Adipocyte (in vitro differentiated cells): ENCODE data around the gene ARHGAP26.
A peak's percentile ranks its signal among the peaks of the same experiment; 100 is the strongest.

ENCODE experiments used
- DNase-seq: peaks from one replicate; pipeline ENCODE4 v3.0.0-alpha.2; 2015; ENCODE audit warnings: low read depth
- H3K27me3 ChIP-seq: replicated peaks from 2 replicates; pipeline ENCODE4 v1.7.0; 2013; ENCODE audit warnings: mild to moderate bottlenecking, low read length, moderate library complexity; ENCODE audit not compliant: control insufficient read depth, insufficient read depth
- H3K36me3 ChIP-seq: 2 replicates; pipeline ENCODE4 v1.7.0; 2013; ENCODE audit warnings: low read length, mild to moderate bottlenecking, moderate library complexity; ENCODE audit not compliant: control insufficient read depth, insufficient read depth, severe bottlenecking
- H3K4me1 ChIP-seq: 2 replicates; pipeline ENCODE4 v1.7.0; 2013; ENCODE audit warnings: mild to moderate bottlenecking, low read length, moderate library complexity; ENCODE audit not compliant: control insufficient read depth, insufficient read depth
- H3K4me3 ChIP-seq: 2 replicates; pipeline ENCODE4 v1.7.0; 2013; ENCODE audit warnings: mild to moderate bottlenecking, low read length, moderate library complexity
- H3K9ac ChIP-seq: 2 replicates; pipeline ENCODE4 v1.7.0; 2013; ENCODE audit warnings: mild to moderate bottlenecking, low read length, moderate library complexity
- H3K9me3 ChIP-seq: 2 replicates; pipeline ENCODE4 v1.7.0; 2013; ENCODE audit warnings: mild to moderate bottlenecking, low read length, moderate library complexity; ENCODE audit not compliant: control insufficient read depth

Gene ARHGAP26

DNA sequence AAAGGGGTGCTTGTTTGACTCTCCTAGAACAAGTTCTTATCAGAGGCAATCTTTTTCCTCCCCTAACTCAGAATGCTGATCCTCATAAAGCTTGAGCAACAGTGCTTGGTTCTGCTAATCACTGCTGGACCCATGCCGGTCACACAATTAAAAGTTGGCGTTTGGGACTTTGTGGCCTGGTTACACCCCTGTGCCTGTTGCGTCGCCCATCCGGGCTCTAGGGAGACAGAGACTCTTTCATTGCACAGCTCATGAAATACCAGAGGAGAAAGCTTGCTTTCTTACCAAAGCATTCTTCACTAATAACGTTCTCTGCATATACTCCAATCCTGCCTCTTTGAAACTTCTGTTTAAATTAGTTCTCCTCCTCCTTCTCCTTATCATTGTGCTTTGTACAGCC, 332.2 kb downstream of the ARHGAP26 start:
- Histone ChIP-seq H3K4me1 (peaks cover 18% of the 10 kb centered on the region), H3K9me3 (no peaks in the 10 kb centered on the region), H3K4me3 (peak overlapping the region; percentile 47), H3K27me3 (no peaks in the 10 kb centered on the region), H3K9ac (peak overlapping the region; percentile 69), H3K36me3 (no peaks in the 10 kb centered on the region)
- DNase-seq, result no peak

DNA sequence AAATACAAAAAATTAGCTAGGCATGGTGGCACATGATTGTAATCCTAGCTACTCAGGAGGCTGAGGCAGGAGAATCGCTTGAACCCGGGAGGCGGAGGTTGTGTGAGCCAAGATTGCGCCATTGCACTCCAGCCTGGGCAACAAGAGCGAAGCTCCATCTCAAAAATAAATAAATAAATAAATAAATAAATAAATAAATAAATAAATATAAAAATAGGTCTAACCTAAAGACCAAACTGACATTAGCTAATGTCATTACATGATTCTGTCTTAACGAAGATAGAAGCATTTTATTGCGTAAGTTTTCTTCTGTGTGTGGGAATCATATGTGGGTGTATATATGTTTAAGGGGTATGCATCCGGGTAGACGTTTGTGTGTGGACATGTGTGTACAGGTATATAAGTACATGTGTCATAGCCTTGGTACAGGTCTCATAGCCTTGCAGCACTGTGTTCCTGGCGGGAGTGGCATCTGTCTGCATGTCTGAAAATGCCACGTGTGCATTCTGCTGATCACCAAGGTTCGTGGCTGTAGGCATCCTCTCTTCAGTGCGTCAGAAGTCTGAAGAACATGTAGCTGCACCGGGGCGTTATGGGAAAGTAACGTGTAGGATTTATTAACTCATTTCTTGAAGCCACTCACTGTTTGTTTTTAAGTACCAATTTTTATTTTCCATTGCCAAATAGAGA, 335.2 kb downstream of the ARHGAP26 start:
- Histone ChIP-seq H3K9me3 (no peaks in the 10 kb centered on the region), H3K4me1 (peaks cover 18% of the 10 kb centered on the region), H3K9ac (no peak overlapping the region), H3K4me3 (no peak overlapping the region), H3K27me3 (no peaks in the 10 kb centered on the region), H3K36me3 (no peaks in the 10 kb centered on the region)
- DNase-seq, result no peak

DNA sequence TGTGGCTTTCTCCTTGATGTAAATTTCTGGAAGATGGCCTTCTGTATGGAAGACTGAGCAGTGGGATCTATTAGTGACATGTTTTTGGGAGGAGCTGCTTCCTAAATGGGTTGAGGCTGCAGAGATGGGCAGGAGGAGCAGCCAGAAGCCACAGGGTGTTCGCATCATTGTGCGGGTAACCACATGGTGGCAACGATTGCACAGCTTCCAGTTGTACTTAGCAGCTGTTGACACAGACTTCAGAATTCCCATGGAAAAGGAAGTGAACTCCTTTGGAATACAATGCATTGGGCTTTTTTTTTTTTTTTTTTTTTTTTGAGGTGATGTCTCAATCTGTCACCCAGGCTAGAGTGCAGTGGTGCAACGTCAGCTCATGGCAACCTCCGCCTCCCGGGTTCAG, 336.0 kb downstream of the ARHGAP26 start:
- Histone ChIP-seq H3K27me3 (no peaks in the 10 kb centered on the region), H3K36me3 (no peaks in the 10 kb centered on the region), H3K9me3 (no peaks in the 10 kb centered on the region), H3K4me3 (no peak overlapping the region), H3K9ac (no peak overlapping the region), H3K4me1 (peaks cover 21% of the 10 kb centered on the region)
- peak; percentile 39 for DNase-seq

DNA sequence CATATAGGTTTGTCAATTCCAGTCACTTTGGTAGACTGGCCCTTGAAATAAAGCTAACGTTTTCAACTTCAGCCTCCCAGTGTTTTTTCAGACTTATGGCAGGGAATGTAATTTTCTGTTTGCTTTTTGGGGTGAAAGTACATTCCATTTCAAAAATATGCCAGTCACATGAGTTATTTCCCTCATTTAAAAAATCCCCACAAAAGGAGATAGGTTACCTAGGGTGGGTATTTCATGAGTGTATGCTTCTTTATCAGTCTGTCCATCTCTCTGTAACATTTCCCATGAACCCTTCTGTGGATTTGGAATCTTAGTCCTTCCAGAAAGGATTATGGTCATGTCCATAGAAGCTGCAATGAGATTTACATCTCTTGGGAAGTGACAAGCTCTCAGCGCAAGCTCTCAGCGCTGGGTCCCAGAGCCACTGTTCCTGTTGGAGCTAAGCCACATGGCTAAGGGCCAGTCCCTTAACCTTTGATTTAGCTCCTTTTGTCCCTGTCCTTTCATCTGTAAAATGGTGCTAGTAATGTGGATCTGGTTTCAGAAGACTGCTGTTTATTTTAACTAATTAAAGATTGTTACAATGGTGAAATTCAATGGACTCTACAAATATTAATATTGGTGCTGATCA, 338.4 kb downstream of the ARHGAP26 start:
- no peak overlapping the region for H3K4me3 ChIP-seq
- peaks cover 3% of the 10 kb centered on the region for H3K4me1 ChIP-seq
- no peaks in the 10 kb centered on the region for H3K9me3 ChIP-seq
- no peaks in the 10 kb centered on the region for H3K27me3 ChIP-seq
- H3K36me3 ChIP-seq, result no peaks in the 10 kb centered on the region
- no peak overlapping the region for H3K9ac ChIP-seq
- DNase-seq, result no peak

DNA sequence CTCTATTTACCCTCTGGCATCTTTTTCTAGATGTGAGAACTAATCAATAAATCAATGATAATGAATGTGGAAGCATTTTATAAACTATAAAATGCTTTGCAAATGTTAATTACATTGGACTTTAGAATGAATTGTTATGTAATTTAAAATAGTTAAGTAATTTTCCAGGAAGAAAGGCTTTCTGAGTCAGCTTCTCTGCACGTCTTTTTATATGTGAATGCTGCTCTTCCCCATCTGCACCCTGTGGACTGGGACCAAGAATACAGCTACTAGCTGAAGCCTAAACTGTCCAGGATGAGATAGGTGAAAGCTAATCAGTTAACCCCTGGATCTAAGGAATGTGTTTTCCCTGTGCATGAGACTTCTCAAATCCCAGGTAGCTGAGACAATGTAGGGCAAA, 340.4 kb downstream of the ARHGAP26 start:
- H3K4me3 ChIP-seq, result no peak overlapping the region
- H3K4me1 ChIP-seq, result peaks cover 3% of the 10 kb centered on the region
- H3K27me3 ChIP-seq, result no peaks in the 10 kb centered on the region
- DNase-seq, result no peak
- no peaks in the 10 kb centered on the region for H3K36me3 ChIP-seq
- no peaks in the 10 kb centered on the region for H3K9me3 ChIP-seq
- H3K9ac ChIP-seq, result no peak overlapping the region

DNA sequence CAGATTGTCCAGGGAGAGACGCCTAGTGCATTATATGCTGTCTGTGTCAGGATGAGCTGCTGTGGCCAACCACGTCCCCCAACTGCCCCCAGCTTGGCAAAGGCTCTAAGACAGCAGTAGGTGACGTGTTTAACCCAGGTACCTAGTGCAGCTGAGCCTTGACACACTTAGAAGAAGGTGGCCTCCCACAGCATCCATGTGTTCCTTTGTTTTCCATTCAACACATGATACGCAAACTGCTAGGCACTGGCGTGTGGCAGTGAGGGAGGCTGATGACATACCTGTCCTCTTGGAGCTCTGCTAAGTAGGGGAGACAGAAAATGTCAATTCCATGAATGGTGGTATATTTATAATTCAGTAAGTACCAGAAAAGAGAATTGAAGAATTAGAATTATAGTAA, 341.6 kb downstream of the ARHGAP26 start:
- Histone ChIP-seq H3K9me3 (no peaks in the 10 kb centered on the region), H3K27me3 (no peaks in the 10 kb centered on the region), H3K9ac (no peak overlapping the region), H3K4me1 (peaks cover 3% of the 10 kb centered on the region), H3K36me3 (no peaks in the 10 kb centered on the region), H3K4me3 (no peak overlapping the region)
- no peak for DNase-seq

DNA sequence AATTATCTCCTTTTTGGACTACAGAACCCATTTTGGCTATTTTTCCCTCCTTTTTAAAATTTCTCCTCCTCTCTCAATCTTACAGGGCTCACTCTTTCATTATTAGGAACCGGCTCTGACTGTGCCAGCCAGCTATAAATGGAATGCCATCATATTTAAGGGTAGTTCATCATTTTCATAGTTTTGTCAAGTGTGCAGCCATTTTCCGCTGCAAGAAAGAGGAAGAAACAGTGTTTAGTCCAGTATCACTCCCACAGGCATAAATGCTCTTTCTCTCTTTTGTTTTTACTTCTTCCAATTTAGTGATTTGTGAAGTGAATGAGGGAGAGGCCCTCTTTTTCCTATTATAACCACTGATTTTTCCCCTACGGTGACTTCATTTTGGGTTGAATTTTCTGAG, 343.3 kb downstream of the ARHGAP26 start:
- H3K9ac ChIP-seq, result no peak overlapping the region

DNA sequence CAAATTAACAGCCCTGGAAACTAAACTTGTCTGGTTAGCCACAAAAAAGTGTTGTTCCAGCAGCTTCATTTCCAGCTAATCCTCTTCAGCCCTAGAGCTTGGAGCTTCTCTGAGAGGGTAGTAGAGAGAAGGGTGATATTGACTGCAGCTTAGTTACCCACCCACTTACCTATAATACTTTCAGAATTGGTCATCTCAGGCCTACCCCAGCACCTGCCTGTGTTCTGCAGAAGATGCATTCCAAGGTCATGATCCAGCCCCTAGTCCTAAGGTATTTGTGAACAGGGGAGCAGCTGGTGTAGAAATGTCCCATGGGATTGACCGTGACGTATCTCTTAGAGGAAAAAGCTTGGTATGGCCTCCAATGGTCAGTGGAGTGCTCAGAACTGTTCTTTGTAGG, 344.3 kb downstream of the ARHGAP26 start:
- H3K9ac ChIP-seq, result no peak overlapping the region
- no peaks in the 10 kb centered on the region for H3K36me3 ChIP-seq
- no peak overlapping the region for H3K4me3 ChIP-seq
- H3K9me3 ChIP-seq, result no peaks in the 10 kb centered on the region
- no peaks in the 10 kb centered on the region for H3K27me3 ChIP-seq
- no peak for DNase-seq
- peaks cover 9% of the 10 kb centered on the region for H3K4me1 ChIP-seq

More for the DNA sequence above, 343.3 kb downstream of the ARHGAP26 start:
- H3K4me1 ChIP-seq, result peaks cover 3% of the 10 kb centered on the region
- H3K9me3 ChIP-seq, result no peaks in the 10 kb centered on the region
- DNase-seq, result no peak
- H3K4me3 ChIP-seq, result no peak overlapping the region
- no peaks in the 10 kb centered on the region for H3K27me3 ChIP-seq
- no peaks in the 10 kb centered on the region for H3K36me3 ChIP-seq

DNA sequence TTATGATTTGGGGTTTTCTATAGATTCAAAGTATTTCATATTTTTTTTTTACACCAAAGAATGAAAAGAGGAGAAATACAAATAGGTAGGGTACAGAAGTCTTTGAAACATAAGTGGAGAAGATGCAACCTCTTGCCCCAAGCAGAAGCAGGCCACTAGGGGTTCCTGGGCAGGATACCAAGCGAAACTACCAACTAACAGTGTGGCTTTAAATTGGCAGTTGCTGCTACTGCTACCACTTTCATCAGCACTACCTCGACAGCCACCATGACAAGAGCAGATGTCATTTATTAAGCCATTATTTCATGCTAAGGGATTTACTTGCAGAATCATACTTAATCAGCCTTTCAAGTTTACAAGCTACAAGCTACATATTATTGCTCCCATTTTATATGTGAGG, 345.2 kb downstream of the ARHGAP26 start:
- no peak overlapping the region for H3K4me3 ChIP-seq
- H3K4me1 ChIP-seq, result peaks cover 10% of the 10 kb centered on the region
- no peaks in the 10 kb centered on the region for H3K9me3 ChIP-seq
- no peaks in the 10 kb centered on the region for H3K27me3 ChIP-seq
- H3K9ac ChIP-seq, result no peak overlapping the region
- H3K36me3 ChIP-seq, result no peaks in the 10 kb centered on the region
- no peak for DNase-seq

DNA sequence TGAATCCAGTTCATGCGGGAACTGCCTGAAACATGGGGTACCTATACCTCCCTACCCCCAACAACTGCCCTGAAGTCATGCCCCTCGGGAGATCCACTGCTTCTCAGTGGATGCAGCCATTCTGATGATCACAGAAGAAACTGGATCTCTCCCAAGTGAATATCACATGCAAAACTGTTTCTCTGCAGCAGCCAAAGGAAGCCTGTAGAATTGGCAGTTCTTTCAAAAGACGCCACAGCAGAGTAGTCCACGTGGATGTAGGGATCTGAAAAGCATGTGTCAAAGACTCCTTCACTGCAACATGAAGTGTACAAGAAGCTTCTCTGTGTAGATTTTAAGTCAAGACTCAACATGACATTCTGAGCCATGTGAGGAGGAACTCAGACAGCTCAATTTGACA, 346.6 kb downstream of the ARHGAP26 start:
- Histone ChIP-seq H3K4me1 (peaks cover 7% of the 10 kb centered on the region), H3K9ac (no peak overlapping the region), H3K36me3 (no peaks in the 10 kb centered on the region), H3K27me3 (no peaks in the 10 kb centered on the region), H3K9me3 (no peaks in the 10 kb centered on the region), H3K4me3 (no peak overlapping the region)
- DNase-seq, result no peak

DNA sequence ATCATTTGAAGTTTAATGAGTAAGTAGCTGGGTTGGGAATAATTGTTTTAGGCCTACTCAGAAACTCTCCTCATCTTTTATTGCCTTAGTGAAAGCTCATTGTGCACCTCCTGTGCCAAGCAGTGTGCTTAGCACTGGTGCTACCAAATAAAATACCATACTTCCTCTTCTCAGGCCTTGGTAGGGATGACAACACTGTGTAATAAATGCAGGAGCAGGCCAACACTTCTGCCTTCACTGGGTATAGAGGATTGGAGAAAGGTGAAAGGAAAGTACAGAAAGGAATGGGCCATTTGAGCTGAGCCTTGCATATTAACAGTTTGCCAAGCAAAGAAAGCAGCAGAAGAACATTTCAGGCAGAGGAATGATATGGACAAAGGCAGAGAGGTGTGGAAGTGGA, 347.6 kb downstream of the ARHGAP26 start:
- Histone ChIP-seq H3K4me3 (no peak overlapping the region), H3K4me1 (peaks cover 7% of the 10 kb centered on the region), H3K36me3 (no peaks in the 10 kb centered on the region), H3K9me3 (no peaks in the 10 kb centered on the region), H3K27me3 (no peaks in the 10 kb centered on the region), H3K9ac (no peak overlapping the region)
- no peak for DNase-seq

DNA sequence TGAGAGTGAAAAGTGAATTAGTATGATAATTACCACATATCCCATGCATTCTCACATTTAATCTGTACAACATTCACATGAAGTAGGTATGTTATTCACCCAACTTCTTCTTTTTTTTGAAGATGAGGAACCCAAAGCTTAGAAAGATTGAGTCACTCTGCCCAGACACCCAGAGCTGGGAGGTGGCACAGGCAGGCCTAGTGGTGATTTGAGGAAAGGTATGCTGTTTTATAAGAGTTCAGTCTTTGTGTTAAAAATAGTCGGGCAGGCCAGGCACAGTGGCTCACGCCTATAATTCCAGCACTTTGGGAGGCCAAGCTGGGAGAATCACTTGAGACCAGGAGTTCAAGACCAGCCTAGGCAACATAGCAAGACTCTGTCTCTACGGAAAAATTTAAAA, 348.0 kb downstream of the ARHGAP26 start:
- Histone ChIP-seq H3K4me3 (no peak overlapping the region), H3K9ac (no peak overlapping the region), H3K9me3 (no peaks in the 10 kb centered on the region), H3K27me3 (no peaks in the 10 kb centered on the region), H3K4me1 (peaks cover 7% of the 10 kb centered on the region), H3K36me3 (no peaks in the 10 kb centered on the region)
- DNase-seq, result no peak
